Stimulated activated CD4-positive, alpha-beta T cell treated with anti-CD3 and anti-CD28 coated beads, TNF-alpha, amount 100 ng/mL, for 1 hour (primary cell): ENCODE measurements around the gene FKRP.

Experiments used
- DNase-seq, 3 donors: peaks; one replicate each; pipeline ENCODE4 v3.0.0-alpha.2; 2020; ENCODE audit warnings: low read depth in 3 of 3, low spot score in 1 of 3

Gene FKRP

DNA sequence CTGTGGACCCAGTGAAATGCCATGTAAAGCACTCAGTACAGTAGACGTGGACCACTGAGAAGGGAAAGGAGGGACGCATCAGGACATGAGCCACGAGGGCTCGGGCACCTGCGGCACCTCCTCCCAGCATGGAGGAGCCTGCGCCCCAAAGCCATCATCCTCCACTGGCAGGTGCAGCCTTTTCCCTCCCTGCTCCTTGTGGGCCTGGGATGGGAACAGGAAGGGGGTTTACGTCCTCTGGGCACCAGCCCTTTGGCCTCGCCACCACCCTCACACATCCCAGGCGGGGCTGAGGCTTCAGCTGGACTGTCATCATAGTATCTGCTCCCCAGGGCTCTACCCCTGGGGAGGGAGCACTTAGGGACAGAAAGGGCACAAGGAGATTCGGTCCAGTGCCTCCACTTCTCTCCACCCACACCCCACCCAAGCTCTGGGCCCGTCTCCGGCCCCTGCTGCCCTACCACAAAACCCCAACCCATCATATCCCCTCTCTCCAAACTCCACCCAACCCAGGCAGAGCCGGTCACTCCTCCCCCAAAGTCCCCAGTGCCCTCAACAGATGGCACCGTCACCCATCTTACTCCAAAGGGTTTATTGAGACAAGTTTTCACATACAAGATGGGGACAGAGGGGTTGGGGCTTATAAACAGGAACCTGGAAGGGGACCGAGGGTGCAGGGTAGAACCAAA, 26.8 kb upstream of the FKRP start:
- no peak for DNase-seq

DNA sequence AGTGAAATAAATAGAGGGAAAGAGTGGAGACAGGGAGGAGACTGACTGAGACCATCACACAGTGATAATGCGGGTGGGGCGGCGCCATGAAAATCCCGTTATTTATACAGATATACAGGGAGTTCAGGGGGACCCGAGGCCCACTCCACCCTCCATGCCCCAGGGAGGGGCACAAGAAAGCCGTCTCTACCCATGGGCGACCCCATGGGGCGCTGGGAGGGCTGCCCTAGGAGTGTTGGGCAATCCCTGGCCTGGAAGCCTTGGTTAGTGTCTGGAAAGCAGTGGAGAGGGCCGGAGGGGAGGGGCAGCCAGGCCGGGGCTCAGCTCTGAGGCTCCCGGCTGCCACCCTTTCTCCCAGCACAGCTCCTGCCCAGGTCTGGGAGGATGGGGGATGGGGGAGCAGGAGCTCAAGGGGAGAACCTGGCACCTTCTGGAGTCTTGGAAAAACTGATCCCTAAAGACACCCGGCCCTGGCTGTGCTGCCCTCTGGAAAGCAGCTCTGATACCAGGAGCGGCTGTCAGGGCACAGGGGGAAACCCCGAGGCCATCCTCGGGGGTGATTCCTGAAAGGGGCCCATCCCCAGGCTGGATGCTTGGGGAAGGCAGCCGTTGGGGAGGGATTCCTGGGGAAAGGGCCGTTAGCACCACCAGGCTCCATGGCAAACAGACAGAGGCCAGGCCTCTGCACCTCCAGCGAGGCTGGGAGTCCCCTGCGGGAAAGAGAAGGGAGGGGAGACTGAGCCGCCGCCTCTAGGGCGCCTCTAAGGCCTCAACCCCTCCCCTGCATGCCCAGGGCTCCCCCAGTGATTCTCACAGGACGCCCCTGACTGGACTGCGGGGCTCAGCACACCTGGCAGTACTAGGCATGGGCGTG, 26.0 kb upstream of the FKRP start:
- no peak for DNase-seq

DNA sequence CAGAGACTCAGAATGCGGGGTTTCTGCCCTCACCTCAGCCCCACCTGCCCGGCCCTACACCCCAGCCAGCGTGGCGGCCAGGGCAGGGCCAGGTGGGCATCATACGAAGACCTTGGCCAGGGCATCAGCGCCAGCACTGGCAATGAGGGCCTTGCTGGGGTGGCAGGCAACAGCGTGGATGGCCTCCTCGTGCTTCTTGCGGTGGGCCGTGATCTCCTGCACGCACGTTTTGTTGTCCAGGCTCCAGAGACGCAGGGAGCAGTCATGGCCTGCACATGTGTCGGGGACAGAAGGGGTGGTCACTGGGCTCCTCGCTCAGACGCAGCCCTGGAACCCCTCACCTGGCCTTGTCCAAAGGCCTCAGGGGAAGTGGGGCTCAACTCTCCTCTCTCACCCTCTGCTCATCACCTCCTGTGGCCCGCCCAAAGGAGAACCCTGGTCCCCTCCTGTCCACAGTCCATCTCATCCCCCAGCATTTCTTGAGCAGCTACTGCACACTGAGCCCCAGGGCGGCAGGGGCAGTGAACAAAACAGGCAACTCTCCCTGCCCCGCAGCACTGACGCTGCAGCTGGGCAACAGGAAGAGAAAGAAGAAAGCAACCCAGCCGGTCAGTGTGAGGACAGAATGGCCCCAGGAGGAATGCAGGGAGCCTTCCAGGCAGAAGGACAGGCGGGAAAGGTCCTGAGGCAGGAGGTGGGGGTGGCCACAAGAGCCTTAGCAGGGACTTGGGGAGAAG, 25.2 kb upstream of the FKRP start:
- no peak for DNase-seq

DNA sequence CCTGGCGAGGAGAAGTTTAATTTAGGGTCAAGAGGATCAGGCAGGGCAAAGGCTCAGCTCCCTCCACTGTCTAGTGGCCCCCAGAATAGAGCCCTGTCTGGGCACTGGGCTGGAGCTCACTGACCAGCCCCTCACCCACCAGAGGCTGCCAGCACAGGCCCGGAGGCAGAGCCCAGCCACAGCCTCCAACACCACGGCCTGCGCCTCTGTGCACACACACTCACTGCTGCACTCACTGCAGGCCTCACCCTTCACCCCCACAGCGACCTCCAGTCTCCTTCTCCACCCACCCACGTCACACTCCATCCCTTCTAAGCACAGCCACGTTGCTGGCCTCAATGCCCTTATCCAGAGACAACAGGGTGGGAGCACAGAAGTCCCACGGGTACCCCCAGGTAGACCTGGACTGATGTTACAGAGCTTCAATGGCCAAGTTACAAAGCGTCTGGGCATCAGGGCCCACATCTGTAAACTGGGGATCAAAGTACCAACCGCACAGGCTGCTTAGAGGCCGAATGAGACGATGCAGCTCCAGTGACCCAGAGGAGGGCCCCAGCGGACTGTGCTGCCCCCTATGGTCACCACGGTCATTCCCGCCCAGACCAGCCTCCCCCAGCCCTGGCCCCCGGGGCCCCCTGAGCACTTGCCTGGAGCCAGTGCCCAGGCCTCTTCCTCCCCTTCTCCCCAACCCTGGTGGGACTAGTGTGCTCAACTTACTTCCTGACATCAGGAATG, 24.4 kb upstream of the FKRP start:
- DNase-seq, result no peak

DNA sequence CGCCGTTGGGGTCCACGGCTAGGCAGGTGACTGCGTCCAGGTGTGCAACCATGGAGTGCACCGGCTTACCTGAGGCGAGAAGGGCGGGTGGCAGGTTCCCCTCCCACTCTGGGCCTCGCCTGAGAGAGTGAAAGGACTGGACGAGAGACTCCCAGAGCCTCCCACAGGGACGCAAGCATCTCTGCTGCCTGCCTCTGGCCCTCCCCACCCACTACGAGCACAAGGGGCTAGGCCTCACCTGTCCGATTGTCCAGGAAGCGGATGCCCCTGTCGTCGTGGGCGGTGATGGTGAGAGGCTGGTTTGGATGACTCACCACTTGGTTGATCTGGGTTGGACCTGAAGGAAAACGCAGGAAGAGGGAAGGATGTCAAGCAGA, 23.9 kb upstream of the FKRP start:
- no peak for DNase-seq

DNA sequence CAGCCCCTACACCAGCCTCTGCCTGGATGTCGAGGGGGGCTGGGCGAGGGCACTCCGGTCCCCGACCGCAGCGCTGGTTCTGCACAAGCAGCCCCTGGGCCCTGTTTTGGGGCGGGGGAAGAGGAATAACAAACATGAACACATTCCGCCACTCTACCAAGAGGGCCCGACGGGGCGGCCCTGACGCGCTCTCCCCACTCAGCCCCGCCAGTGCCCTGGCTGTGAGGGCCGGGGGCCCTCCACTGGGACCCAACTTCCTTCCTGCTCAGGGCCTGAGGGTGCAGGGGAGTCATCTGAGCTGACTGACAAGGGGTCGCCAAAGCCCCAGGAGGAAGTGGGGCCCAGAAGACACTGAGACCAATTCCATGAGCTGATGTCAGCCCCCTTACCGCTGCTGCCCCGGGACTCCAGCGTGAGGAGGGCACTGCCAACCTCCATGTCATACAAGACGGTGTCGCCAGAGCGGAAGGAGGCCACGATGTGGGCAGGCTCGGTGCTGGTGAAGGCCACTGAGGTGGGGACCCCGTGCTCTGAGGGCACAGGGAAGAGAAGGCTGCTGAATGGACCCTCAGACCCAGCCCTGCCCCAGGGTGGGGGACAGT, 23.3 kb upstream of the FKRP start:
- DNase-seq, result no peak

DNA sequence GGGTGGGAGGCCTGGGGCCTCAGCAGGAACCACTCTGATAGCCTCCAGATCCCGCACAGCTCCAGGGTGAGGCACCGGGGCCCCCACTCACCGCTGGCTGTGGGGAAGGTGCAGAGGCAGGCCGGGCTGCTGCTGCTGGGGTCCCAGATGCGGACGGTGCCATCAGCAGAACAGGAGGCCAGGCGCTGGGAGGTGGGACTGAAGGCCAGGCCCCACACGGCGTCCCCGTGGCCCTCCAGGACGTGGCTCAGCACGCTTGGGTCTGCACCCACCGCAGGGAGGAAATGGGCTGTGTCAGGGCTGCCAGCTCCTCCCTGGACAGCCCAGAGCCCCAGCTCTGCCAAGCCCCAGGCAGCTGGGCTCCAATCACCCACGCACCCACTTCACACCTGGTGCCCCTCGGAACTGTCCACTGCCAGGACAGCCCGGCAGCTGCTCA, 22.8 kb upstream of the FKRP start:
- no peak for DNase-seq

DNA sequence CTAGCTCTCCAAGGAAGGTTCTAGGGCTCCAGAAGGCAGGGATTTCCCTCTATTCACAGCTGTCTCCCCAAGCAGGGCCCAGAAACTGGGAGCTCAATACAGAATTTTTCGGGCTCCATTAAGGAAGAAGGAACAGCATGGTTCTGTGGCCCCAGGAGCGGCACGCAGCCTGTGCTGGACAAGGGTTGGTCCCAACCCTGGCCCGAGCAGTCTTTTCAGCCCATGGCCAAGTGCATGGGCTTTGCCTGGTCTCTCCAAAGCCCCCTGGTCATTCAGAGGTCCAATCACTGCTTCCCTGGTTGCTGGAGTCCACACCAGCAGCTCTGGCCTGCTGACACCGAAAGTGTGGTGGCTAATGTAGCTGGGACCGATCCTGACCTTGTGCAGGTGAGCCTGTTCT, 22.4 kb upstream of the FKRP start:
- DNase-seq, result no peak

DNA sequence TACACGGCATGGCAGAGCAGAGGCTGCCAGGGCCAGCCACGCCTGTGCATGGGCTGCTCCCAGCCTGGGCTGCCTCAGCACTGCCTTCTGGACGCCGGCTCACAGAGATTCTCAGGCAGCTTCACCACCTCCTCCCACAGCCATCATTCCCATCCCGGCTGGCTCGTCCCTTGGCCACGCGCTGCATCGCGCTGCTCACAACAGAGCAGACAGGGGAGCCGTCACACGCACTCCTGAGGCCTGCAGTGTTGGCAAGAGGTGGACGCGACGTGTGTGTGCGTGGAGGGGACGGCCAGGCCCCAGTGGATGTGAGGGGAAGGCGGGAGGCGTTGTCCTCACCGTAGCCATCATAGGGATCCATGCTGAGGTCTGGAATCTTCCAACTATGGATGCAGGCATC, 21.4 kb upstream of the FKRP start:
- DNase-seq, result no peak

DNA sequence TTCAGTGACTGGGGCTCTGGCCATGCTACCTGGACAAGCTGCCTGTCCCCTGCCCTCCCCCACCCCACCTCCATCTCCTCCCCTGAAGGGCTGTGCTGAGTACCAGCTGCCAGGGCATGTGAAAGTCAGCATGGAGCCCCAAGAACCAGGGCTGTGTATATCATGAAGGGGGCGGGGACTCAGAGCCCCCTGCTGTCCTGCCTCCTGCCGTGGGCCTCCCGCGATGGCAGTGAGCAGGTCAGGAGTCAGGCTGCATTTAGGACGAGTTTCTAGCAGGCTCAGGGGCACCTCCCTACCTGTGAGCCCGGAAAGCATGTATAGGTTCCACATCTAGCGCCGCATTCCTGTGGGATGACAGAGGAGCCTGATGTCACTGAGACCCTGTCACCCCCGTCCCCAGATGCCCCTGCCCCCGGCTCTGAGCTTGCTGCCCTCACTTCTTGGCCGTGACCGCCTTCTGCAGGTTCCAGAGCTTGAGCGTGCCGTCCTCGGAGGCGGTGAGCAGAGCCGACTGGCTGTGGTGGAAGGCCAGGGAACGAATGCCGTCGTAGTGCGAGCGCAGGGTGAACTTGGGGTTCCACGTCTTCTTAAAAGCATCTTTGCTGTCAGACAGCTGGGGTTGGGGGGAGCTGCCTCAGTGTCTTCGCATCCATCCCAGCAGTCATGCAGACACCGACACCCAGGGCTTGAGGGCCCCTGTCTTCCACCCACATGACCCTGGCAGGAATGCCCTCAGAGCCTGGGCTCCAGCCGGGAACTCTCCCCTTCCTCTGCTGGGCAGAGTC, 20.6 kb upstream of the FKRP start:
- DNase-seq, result no peak

DNA sequence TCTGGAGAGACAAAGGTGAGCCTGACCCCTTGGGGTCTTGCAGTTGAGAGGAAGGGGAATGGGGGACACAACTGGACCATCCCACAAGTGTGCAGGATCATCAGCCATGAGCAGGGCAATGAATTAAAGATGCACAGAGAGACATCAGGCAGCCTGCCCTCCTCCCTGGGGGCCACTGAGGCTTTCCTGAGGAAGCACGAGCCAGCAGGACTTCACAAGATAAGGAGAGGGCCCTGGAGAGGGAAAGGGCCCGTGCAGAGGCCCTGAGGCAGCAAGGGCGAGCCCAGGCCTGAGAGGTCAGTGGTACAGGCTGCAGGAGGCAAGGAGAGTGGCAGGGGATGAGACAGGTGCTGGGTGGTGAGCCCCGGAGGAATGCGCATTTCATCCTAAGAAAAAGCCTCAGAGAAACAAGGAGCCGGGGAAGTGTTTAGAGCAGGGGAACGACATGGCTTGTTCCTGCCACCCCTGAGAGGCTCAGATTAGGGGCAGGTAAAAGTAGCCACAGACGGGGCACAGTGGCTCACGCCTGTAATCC, 19.9 kb upstream of the FKRP start:
- no peak for DNase-seq

DNA sequence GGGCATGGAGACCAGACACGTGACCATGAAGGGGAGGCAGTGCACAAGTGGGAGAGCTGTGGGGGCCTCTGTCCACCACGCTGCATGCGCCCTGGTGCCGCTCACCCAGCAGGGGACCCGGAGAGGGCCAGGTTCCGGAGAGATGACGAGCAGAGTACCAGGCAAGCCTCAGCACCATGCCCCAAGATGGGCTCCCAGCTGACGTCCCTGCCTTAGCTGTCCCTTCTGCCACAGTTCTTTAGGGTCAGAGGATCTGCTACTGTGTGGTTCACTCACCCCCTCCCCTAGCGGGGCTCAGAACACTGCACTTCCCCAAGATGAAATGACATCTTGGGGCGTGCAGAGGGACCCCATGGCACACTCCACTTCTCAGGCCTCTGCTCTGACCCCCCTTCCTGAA, 19.3 kb upstream of the FKRP start:
- DNase-seq, result no peak

DNA sequence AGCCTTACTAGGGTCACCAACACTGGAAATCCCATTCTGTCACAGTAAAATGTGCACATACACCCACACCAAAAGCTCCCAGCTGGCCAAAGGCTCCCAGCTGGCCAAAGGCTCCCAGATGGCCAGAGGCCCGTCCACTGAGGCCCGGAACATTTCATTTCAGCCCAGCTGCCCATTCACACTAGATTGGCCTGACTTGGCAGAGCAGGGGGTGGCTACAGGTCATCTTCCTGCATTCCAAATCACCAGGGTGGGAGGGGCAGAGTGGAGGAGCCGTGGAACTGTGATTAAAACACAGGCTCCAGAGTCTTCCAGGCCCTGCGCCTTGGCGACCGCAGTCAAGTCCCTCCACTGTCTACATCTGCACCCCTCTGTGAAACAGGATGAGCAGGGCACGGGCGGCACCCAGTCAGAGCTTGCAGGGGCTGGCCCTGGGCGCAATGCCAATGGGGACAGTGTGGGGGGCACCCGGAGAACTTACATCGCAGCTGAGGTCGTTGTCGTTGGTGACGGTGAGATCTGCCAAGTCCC, 18.8 kb upstream of the FKRP start:
- DNase-seq, result no peak

DNA sequence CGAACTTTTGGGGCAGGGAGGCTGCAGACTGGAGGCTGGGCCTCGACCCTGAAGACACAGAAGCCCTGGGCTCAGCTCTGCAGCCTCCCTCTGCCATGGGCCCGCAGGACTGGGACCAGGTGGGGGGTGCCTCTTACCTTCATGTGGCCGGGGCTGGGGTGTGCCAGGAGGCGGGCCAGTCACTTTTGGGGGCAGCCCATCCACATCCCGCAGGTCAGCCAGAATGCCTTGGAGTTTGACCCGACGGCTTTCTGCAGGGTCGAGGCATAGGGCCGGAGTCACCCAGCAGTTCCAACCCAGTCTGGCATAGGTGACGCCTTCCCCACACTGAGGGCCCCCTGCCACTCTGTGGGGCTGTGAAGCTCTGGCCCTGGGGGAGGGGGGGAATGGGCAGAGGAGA, 18.1 kb upstream of the FKRP start:
- DNase-seq, result no peak

DNA sequence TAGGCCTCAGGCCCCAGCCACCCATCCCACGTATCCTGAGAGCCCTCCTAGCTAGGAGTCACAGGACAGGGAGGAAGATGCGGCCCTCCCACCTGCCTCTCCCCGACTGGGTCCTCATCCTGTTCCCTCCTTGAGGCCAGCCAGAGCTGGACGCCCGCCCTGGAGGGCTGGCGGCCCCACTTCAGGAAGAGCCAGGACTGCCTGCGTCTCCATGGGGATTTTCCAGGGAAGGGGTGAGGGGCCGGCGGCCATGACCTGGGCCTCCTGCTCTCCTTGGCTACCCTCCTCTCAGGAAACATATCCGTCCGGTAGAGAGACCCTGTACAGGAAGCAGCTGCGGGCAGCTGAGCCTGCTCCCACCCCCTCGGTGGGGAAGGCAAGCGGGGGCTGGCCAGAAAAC, 17.6 kb upstream of the FKRP start:
- no peak for DNase-seq

DNA sequence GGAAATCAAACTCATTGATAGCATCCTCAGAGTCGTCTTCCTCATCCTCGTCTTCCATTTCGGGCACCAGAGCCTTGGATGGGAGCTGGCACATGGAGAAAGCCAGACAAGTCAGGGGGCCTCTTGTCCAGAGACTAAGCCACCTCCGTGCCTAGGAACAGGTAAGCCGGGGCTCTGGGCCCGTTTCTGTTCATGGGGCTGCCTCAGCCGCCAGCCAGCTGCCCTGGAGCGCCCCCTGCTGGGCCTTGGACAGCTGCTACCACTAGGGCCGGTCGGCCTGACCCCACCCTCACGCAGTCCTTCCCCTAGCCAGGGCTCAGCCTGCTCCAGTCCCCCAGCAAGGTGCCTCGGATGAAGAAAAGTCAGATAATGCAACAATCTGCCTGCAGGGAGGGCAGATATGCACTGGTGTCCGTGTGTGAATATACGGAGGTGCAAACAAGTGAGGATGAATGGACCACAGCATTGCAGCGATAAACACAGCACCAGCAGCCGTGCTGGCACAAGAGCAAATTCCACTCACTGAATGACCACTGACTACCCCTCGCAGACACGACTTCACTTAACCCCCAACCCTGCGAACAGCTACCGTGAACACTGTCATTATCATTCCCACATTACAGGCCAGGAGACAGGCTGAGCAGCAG, 17.0 kb upstream of the FKRP start:
- DNase-seq, result peak; percentile 58 to 79 (median 60)

DNA sequence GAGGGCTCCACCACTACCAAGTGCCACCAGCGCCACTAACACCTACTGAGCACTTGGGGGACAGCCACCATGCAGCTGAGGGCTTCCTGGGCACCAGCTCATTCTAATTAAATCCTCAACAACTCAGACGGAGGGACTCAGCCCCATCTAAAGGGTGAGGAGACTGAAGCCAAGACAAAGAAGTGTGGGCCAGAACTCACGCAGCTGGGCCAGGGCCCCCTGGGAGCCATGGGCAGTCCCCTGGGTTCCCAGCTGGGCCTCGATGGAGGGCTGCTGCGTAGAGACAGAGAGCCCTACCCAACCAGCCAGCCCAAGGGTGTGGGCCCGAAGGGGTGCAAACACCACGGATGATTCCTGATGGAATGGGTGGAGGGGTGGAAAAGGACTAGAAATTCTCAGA, 16.2 kb upstream of the FKRP start:
- no peak for DNase-seq

DNA sequence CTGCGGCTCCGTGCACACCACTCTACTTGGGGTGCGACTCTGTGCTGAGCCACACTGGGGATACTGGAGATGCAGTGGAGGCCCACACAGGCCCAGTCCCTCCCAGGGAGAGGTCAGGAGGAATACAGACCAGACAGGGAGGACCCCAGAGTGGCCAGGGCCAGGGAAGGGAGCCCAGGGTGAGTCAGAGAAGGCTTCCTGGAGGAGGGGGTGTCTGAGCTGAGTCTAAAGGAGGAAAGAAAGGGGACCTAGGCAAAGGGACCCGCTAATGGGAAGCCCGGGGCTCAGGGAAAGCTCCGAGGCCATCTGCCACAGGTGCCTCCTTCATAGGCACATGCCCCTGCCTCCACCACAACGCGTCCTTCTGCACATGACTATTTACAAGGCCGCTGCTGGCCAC, 15.7 kb upstream of the FKRP start:
- DNase-seq, result no peak

DNA sequence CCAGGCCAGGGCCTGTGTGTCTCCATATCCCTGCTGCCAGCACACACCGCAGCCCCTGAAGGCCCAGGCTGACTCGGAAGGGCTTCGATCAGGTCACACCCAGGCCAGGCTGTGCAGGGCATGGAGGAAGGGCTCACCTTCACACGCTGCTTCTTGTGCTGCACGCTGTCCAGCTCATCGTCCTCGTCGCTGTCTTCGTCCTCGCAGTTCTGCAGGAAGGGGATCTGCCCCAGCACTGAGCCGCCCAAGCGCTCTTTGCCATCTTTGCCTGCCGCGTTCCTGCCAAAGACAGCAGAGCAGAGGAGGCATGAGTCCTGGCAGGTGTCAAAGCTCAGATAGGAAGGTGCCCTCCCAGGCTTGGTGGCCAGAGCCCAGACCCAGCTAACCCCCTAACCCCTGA, 15.3 kb upstream of the FKRP start:
- no peak for DNase-seq
